GM19455 (cell line): Measurements from ENCODE around the gene FAM177B.
"Not testable (repeated sequence)": the region's sequence is repeated elsewhere in the genome, so short reads cannot be mapped to it uniquely, and the experiment has no call there.

Source experiments
- ATAC-seq: cut with Tn5 transposase; IDR thresholded peaks from one replicate; pipeline ENCODE4 v1.9.1; 2021; ENCODE audit not compliant: unreplicated experiment

FAM177B gene

DNA sequence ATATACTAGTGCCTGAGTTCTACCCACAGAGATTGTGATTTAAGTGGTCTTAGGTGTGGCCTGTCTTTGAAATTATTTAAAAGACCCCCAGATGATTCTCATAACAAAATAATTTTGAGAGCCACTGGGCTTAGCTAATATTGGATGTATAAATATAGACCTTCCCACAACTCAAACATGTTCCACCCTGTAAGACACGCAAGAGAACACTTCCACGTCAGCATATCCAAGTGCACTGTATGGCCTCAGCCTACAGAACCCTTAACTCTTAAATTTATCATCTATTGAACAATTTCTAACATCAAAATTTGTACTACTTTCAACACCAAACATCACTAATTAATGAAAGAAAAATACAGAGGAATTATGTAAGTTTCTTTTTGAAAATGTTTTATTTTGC, 2.5 kb downstream of the FAM177B start:
- no peak for ATAC-seq

- ATAC-seq: no peak
Observed at GRCh38 chr1:222739929-222740328, 2.9 kb downstream of the FAM177B start.

GRCh38 chr1:222741630-222742457, 4.8 kb downstream of the FAM177B start:
- not testable (repeated sequence) for ATAC-seq

GRCh38 chr1:222749927-222750326, 12.9 kb downstream of the FAM177B start:
- ATAC-seq: no peak

DNA sequence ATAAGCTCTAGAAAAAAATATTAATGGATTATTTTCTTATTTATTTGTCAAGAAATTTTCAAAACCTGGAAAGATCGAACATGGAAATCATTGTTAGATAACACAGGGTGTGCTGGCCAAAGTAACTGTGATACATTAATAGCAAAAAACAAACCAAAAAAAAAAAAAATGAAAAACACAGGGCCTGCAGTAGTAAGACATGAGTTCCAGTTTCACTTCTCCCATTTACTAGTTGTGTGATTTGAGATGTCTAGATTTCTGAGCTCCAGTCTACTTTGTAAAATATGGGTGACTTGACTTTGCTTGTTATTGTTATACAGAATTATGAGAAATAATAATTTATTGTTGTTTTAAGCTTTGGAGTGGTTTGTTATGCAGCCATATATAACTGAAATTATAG, 13.6 kb downstream of the FAM177B start:
- ATAC-seq: peak; percentile 79

DNA sequence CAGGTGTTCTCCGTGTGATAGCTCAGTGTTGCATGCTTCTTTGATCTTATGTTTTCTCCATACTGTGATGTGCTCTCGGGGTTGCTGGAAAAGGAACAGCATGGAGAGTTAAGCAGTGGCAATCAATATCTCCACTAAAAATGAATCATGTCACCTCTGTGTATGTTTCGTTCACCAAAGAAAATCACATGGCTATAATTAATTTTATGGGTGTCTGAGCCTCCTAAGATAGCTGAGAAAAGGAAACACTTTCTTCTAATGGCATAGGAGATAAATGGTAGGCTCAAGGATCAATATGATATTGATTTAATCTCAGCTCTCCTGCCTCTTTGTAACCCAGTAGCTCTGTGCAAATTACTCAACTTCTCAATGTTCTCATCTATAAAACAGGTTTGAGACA, 14.3 kb downstream of the FAM177B start:
- no peak for ATAC-seq

DNA sequence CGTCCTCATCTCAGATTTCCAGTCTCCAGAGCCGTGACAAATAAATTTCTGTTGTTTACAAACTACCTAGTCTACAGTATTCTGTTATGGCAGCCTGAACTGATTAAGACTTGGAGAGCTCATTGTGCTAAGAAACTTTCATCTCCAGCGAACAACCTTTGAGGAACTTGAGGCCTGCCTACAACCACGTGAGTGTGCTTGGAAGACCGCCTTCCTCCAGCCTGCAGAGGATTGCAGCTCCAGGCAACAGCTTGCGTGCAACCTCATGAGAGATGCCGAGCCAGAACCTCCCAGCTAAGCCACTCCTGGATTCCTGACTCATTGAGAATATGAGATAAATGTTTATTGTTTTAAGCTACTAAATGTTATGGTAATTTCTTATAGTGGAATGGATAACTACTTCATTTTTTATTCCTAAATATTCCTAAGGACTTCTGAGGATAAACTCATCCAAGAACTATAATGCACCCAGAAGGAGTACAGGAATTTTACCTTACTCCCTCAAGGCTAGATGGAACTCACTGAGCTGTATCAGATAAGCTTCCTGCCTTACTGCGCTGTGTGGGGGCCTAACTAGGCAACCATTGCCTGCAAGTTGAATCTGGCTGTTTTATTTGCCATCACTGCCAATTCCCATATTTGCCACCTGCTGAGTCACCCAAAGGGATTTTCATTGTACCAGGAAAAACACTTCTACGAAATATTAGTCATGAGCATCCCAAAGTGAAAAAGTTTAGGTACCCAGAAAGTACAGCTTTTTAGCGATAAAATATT, 17.6 kb downstream of the FAM177B start:
- no peak for ATAC-seq

- ATAC-seq: no peak
Observed at GRCh38 chr1:222757646-222758268, 20.8 kb downstream of the FAM177B start.

DNA sequence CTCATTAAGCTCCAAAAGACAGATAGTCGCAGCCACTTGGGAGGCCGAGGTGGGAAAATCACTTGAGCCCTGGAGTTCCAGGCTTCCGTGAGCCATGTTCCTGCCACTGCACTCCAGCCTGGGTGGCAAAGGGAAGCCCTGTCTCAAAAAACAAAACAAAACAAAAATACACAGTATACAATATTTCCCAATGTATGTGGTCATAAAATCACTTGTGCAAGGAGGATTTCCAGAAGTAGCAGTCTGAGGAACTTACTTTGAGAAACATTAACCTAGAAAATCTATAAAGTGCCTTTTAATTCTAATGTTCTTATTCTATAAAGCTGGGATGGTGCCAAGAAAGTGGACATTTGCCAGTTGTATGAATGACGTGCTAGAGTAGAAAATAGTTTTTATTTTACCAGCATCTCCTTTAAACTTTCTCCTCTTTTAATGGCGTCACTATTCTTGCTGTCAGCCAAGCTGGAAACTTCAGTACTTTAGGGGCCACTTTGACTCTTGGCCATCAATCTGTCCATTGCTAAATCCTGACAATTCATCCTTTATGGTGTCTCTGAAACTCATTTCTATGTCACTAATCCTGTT, 22.5 kb downstream of the FAM177B start:
- no peak for ATAC-seq

- ATAC-seq: no peak
Observed at GRCh38 chr1:222761083-222761482, 24.1 kb downstream of the FAM177B start.

DNA sequence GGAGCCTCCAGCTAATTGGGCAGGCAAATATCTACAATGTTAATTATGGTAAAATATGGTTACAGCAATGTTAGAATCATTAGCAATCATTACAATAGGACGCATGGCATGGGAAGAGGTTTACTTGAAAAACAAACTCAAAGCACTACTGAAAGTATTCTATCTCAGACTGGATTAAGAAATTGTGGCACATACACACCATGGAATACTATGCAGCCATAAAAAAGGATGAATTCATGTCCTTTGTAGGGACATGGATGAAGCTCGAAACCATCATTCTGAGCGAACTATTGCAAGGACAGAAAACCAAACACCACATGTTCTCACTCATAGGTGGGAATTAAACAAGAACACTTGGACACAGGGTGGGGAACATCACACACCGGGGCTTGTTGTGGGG, 25.2 kb downstream of the FAM177B start:
- ATAC-seq: not testable (repeated sequence)

DNA sequence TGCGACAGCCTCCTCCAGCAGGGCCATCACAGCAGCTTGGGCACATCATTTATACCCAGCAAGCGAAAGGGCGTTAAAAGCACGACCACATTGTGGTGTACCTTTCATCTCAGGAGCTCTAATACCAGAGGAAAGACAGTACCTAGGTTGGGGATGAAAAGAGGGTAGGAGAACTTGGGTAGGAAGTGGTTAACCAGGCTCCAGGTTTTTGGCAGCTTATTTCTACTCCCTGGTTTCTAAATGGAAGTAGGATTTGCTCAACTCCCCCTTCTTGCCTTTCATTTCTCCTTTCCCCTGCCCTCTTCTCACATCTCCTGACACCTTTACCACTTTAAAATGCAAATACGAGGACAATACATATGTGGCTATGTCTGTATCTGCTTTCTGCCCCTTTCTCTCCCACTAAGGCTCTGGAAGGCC, 30.2 kb downstream of the FAM177B start:
- no peak for ATAC-seq

DNA sequence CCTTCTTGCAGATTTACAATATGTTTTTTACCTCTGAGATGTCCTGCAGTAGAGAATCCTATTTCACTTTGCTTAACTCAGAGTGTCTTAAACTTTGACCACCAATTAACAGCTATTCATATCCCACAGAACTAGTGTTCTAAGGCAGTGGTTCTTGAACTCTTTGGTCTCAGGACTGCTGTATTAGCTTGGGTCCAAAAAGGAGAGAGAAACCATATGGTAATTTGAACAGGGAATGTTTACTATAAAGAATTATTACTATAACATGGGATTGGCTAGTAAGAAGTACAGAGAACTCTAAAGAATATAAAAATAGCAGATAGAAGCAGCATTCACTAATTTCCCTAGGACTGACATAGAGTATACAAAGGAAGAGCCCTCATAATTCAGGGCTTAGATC, 31.6 kb downstream of the FAM177B start:
- no peak for ATAC-seq

DNA sequence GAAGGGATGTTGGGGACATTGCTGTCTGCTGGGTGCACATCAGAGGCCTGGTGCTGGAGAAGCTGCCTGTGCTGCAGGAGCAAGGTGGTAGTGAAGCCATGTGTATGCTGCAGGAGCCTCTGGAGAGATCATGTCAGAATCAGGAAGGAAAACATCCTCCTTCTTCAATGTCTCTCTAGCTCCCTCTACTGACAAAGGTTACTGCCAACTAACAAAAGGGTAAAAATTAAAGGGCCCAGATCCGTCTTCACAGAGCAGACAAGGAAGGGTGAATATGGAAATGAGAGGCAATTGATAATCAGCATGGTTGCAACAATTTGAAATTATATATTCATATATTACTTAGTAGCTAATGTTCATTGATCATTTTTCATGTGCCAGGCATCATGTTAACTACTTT, 32.2 kb downstream of the FAM177B start:
- ATAC-seq: no peak

- ATAC-seq: no peak
Observed at GRCh38 chr1:222769971-222770620, 33.1 kb downstream of the FAM177B start.

GRCh38 chr1:222772996-222773379, 36.0 kb downstream of the FAM177B start:
- ATAC-seq: peak; percentile 78

DNA sequence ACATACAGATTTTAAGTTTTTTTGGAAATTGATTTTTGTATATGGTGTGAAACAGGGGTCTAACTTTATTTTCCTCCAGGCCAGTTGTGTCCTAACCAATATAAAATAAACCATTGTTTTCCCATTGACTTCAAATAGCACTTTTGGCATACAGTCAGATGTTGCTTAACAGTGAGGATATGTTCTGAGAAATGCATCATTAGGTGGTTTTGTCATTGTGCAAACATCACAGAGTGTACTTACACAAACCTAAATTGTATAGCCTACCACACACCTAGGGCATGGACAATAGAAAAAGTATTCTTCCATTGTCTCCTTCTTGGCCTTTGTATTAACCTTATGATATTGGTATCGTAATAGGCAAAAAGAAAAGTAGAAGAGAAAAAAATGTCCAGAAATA, 40.5 kb downstream of the FAM177B start:
- ATAC-seq: no peak

DNA sequence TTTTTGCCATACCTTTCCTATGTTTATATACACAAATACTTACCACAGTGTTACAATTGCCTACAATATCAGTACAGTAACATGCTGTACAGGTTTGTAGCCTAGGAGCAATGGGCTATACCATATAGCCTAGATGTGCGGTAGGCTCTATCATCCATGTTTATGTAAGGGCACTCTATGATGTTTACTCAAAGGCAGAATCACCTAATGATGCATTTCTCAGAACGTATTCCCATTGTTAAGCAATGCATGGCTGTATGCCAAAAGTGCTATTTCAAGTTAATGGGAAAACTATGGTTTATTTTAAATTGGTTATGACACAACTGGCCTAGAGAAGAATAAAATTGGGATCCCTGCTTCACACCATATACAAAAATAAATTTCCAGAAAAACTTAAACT, 41.0 kb downstream of the FAM177B start:
- no peak for ATAC-seq

- no peak for ATAC-seq
Observed at GRCh38 chr1:222781251-222781650, 44.2 kb downstream of the FAM177B start.

- ATAC-seq: no peak
Observed at GRCh38 chr1:222783051-222783450, 46.0 kb downstream of the FAM177B start.

- ATAC-seq: no peak
Observed at GRCh38 chr1:222784371-222784770, 47.4 kb downstream of the FAM177B start.
